Measurements from ENCODE around the gene CINP.
A peak's percentile ranks its signal among the peaks of the same experiment; 100 is the strongest.

DNA sequence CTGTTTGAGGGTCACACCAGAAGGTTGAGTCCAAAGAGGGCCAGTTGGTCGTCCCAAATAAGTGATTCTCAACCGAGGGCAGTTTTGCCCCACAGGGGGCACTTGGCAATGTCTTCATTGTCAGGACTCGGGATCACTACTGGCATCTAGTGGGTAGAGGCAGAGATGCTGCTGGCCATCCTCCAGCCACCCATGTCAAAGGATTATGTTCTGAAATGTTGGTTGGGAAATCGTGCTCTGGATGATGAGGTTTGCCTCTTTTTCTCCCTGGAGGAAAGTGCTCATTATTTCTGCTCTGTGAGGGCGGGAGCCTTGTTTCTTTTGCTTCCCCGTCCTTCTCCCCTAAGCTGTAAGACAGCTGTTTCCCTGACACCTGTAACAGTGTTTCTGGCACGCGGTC is 39.6 kb downstream of the CINP start:
- TF ChIP-seq MYC (IDR thresholded peaks at IDR 0.05; ENCODE audit: low read depth, low read length): no peak
- TF ChIP-seq, protein P1, sequence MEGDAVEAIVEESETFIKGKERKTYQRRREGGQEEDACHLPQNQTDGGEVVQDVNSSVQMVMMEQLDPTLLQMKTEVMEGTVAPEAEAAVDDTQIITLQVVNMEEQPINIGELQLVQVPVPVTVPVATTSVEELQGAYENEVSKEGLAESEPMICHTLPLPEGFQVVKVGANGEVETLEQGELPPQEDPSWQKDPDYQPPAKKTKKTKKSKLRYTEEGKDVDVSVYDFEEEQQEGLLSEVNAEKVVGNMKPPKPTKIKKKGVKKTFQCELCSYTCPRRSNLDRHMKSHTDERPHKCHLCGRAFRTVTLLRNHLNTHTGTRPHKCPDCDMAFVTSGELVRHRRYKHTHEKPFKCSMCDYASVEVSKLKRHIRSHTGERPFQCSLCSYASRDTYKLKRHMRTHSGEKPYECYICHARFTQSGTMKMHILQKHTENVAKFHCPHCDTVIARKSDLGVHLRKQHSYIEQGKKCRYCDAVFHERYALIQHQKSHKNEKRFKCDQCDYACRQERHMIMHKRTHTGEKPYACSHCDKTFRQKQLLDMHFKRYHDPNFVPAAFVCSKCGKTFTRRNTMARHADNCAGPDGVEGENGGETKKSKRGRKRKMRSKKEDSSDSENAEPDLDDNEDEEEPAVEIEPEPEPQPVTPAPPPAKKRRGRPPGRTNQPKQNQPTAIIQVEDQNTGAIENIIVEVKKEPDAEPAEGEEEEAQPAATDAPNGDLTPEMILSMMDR (IDR thresholded peaks at IDR 0.05; ENCODE audit: low read depth, low read length): peak; percentile 80
- TF ChIP-seq POLR2A (IDR thresholded peaks at IDR 0.05; ENCODE audit: extremely low read depth, insufficient read length): no peak
- TF ChIP-seq, protein P2, sequence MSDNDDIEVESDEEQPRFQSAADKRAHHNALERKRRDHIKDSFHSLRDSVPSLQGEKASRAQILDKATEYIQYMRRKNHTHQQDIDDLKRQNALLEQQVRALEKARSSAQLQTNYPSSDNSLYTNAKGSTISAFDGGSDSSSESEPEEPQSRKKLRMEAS (IDR thresholded peaks at IDR 0.05; ENCODE audit: low read depth, low read length): no peak
